ENCODE results near the gene KAZN.

Gene KAZN

DNA sequence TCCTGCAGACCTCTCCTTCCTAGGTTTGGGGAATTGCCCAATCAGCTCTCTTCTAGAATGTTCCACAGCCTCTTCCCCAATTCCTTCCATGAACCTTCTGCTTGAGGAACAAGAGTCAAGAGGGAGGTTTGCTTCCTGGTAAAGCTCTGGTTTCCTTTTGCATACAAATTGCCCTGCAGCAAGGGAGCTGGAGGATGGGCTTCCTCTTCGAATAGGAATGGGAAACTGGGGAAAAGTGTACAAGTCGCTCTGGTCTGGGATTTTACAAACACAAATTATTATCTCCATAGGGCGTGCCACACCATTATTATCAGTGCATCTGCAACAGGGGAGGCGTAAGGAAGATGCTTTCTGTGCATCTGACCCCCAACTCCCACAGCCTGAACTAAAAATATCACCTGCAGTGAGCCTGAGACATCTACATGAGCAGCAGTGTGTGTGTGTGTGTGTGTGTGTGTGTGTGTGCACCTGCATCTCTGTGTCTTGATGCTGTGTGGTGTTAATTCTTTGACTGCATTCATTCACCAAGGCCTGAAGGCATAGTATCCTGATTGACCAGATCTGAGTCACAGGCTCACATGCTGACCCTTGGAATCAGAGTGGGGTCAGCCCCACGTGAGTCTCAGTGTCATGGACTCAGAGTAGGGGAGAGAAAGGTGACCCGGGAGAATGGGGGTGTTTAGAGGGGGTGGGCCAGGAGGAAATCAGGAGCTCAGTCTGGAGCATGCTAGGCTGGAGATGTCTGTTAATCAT, 272.9 kb downstream of the KAZN start:
- Histone ChIP-seq H3K4me3 (ENCODE audit: low read depth, low read length) (no peak overlapping the region), H3K4me1 (ENCODE audit: control insufficient read depth, insufficient read depth, low read length, unreplicated experiment) (no peaks in the 10 kb centered on the region), H2AFZ (ENCODE audit: low read length, unreplicated experiment) (no peak overlapping the region), H3K27me3 (ENCODE audit: insufficient read depth, low read length) (peaks cover 12% of the 10 kb centered on the region; the same call in 1 of the 2 replicates), H3K27ac (ENCODE audit: low read depth, low read length) (no peak overlapping the region), H3K79me2 (ENCODE audit: control insufficient read depth, insufficient read depth, low read length, unreplicated experiment) (no peaks in the 10 kb centered on the region), H3K36me3 (ENCODE audit: insufficient read depth, low read length) (no peaks in the 10 kb centered on the region)

- no peaks in the 10 kb centered on the region for H3K36me3 ChIP-seq (ENCODE audit: insufficient read depth, low read length)
- H3K27me3 ChIP-seq (ENCODE audit: insufficient read depth, low read length) = peaks cover 15% of the 10 kb centered on the region
- H3K79me2 ChIP-seq (ENCODE audit: control insufficient read depth, insufficient read depth, low read length, unreplicated experiment) = no peaks in the 10 kb centered on the region
- no peak overlapping the region for H3K27ac ChIP-seq (ENCODE audit: low read depth, low read length)
- H2AFZ ChIP-seq (ENCODE audit: low read length, unreplicated experiment) = no peak overlapping the region
- H3K4me3 ChIP-seq (ENCODE audit: low read depth, low read length) = no peak overlapping the region
- no peaks in the 10 kb centered on the region for H3K4me1 ChIP-seq (ENCODE audit: control insufficient read depth, insufficient read depth, low read length, unreplicated experiment)
These were observed 274.3 kb downstream of the KAZN start for GRCh38 chr1:14872762-14873161.

- Histone ChIP-seq H3K36me3 (ENCODE audit: insufficient read depth, low read length) (no peaks in the 10 kb centered on the region), H3K79me2 (ENCODE audit: control insufficient read depth, insufficient read depth, low read length, unreplicated experiment) (no peaks in the 10 kb centered on the region), H3K4me1 (ENCODE audit: control insufficient read depth, insufficient read depth, low read length, unreplicated experiment) (no peaks in the 10 kb centered on the region), H2AFZ (ENCODE audit: low read length, unreplicated experiment) (no peak overlapping the region), H3K27me3 (ENCODE audit: insufficient read depth, low read length) (peaks cover 15% of the 10 kb centered on the region), H3K27ac (ENCODE audit: low read depth, low read length) (no peak overlapping the region), H3K4me3 (ENCODE audit: low read depth, low read length) (no peak overlapping the region)
These were observed 275.2 kb downstream of the KAZN start for GRCh38 chr1:14873677-14874076.

DNA sequence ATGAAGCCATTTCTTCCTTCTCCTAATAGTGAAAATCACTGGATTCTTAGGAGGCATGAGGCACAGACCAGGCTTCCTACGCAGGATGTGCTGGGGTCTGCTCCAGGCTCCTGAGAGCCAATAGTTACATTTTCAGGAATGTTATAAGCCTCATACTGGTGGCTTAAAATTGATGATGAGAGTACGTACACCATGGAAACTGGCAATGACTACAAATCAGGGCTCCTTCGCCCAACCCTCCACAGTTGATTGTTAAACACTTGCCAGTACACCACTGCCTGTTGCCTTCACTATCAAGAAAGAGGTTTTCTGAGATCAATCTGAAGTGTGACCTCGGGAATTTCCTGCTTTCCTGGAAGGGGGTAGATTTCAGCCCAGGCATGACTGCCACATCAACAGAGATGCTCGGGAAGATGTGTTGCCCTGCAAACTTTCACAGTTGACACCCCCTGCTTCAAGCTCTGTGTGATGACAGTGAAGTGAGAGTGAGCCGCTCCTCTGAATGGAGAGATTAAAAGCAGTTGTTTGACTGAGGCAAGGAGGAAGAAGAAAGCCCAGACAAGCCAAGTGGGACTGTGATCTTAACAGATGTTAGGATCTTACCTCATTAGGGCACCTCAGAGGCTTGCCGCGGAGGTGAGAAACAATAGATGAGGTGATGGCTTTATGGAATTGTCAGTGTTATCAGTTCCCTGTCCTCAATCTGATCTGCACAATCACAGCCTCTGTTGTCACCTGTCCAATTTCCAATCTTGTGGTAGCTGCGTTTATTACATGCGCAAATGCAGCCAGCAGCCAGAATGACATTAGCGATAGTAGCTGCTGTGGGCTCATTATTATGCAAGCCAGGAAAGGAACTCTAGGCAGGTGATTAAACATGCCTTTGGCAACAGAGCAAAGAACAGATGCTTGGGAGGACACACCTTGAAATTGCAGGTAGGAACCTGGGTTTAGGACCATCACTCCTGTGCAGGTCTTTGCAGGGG, 277.3 kb downstream of the KAZN start:
- no peaks in the 10 kb centered on the region for H3K79me2 ChIP-seq (ENCODE audit: control insufficient read depth, insufficient read depth, low read length, unreplicated experiment)
- no peaks in the 10 kb centered on the region for H3K4me1 ChIP-seq (ENCODE audit: control insufficient read depth, insufficient read depth, low read length, unreplicated experiment)
- no peak overlapping the region for H2AFZ ChIP-seq (ENCODE audit: low read length, unreplicated experiment)
- no peak overlapping the region for H3K27ac ChIP-seq (ENCODE audit: low read depth, low read length)
- no peaks in the 10 kb centered on the region for H3K36me3 ChIP-seq (ENCODE audit: insufficient read depth, low read length)
- no peak overlapping the region for H3K4me3 ChIP-seq (ENCODE audit: low read depth, low read length)
- peaks cover 15% of the 10 kb centered on the region for H3K27me3 ChIP-seq (ENCODE audit: insufficient read depth, low read length)

- Histone ChIP-seq H3K36me3 (ENCODE audit: insufficient read depth, low read length) (no peaks in the 10 kb centered on the region), H3K4me3 (ENCODE audit: low read depth, low read length) (no peak overlapping the region), H3K27me3 (ENCODE audit: insufficient read depth, low read length) (peaks cover 15% of the 10 kb centered on the region), H2AFZ (ENCODE audit: low read length, unreplicated experiment) (no peak overlapping the region), H3K4me1 (ENCODE audit: control insufficient read depth, insufficient read depth, low read length, unreplicated experiment) (no peaks in the 10 kb centered on the region), H3K79me2 (ENCODE audit: control insufficient read depth, insufficient read depth, low read length, unreplicated experiment) (no peaks in the 10 kb centered on the region), H3K27ac (ENCODE audit: low read depth, low read length) (no peak overlapping the region)
These were observed 278.3 kb downstream of the KAZN start for GRCh38 chr1:14876747-14877146.

GRCh38 chr1:14877224-14877623, 278.7 kb downstream of the KAZN start:
- no peak overlapping the region for H3K4me3 ChIP-seq (ENCODE audit: low read depth, low read length)
- H2AFZ ChIP-seq (ENCODE audit: low read length, unreplicated experiment) = no peak overlapping the region
- no peaks in the 10 kb centered on the region for H3K36me3 ChIP-seq (ENCODE audit: insufficient read depth, low read length)
- no peaks in the 10 kb centered on the region for H3K79me2 ChIP-seq (ENCODE audit: control insufficient read depth, insufficient read depth, low read length, unreplicated experiment)
- peaks cover 15% of the 10 kb centered on the region for H3K27me3 ChIP-seq (ENCODE audit: insufficient read depth, low read length)
- no peaks in the 10 kb centered on the region for H3K4me1 ChIP-seq (ENCODE audit: control insufficient read depth, insufficient read depth, low read length, unreplicated experiment)
- no peak overlapping the region for H3K27ac ChIP-seq (ENCODE audit: low read depth, low read length)

DNA sequence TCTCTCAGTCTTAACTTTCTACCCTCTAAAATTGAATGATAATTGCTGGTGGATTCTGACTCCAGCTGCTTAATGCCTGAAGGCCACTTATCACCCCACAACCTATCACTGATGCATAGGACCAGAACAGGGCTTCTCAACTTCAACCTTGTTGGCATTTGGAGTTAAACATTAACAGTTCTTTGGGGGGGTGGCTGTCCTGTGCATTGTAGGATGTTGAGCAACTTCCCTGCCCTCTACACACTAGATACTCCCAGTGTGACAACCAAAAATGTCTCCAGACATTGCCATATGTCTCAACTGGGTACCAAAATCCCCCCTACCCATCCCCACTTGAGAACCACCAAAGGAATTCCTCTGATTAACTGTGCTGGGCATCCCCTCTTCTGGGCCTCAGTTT, 279.6 kb downstream of the KAZN start:
- H3K36me3 ChIP-seq (ENCODE audit: insufficient read depth, low read length) = no peaks in the 10 kb centered on the region
- H2AFZ ChIP-seq (ENCODE audit: low read length, unreplicated experiment) = no peak overlapping the region
- no peak overlapping the region for H3K27ac ChIP-seq (ENCODE audit: low read depth, low read length)
- H3K4me3 ChIP-seq (ENCODE audit: low read depth, low read length) = no peak overlapping the region
- H3K27me3 ChIP-seq (ENCODE audit: insufficient read depth, low read length) = peaks cover 15% of the 10 kb centered on the region
- H3K4me1 ChIP-seq (ENCODE audit: control insufficient read depth, insufficient read depth, low read length, unreplicated experiment) = no peaks in the 10 kb centered on the region
- no peaks in the 10 kb centered on the region for H3K79me2 ChIP-seq (ENCODE audit: control insufficient read depth, insufficient read depth, low read length, unreplicated experiment)

DNA sequence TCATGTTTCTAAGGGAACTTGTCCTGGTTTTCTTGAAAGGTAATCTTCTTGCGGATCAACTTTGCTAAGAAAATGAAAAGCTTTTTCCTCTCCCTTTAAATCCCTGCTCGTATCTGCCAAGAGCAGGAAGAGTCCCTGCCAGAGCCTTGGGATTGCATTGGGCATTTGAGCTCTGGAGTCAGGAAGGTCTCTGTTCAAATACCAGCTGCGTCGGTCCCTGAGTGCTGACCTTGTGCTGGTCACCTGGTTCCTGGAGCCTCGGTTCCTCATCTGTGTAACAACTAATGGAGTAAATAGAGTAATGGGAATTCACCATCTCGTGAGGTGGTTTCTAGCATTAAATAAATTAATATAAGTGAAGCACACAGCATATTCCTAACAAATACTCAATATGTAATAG, 280.5 kb downstream of the KAZN start:
- Histone ChIP-seq H3K36me3 (ENCODE audit: insufficient read depth, low read length) (no peaks in the 10 kb centered on the region), H3K79me2 (ENCODE audit: control insufficient read depth, insufficient read depth, low read length, unreplicated experiment) (no peaks in the 10 kb centered on the region), H2AFZ (ENCODE audit: low read length, unreplicated experiment) (no peak overlapping the region), H3K27ac (ENCODE audit: low read depth, low read length) (no peak overlapping the region), H3K4me3 (ENCODE audit: low read depth, low read length) (no peak overlapping the region), H3K4me1 (ENCODE audit: control insufficient read depth, insufficient read depth, low read length, unreplicated experiment) (no peaks in the 10 kb centered on the region), H3K27me3 (ENCODE audit: insufficient read depth, low read length) (peaks cover 10% of the 10 kb centered on the region; the same call in 1 of the 2 replicates)

- no peak overlapping the region for H3K4me3 ChIP-seq (ENCODE audit: low read depth, low read length)
- no peaks in the 10 kb centered on the region for H3K4me1 ChIP-seq (ENCODE audit: control insufficient read depth, insufficient read depth, low read length, unreplicated experiment)
- H3K36me3 ChIP-seq (ENCODE audit: insufficient read depth, low read length) = no peaks in the 10 kb centered on the region
- H3K27ac ChIP-seq (ENCODE audit: low read depth, low read length) = no peak overlapping the region
- H2AFZ ChIP-seq (ENCODE audit: low read length, unreplicated experiment) = no peak overlapping the region
- peaks cover 7% of the 10 kb centered on the region; the same call in 1 of the 2 replicates for H3K27me3 ChIP-seq (ENCODE audit: insufficient read depth, low read length)
- H3K79me2 ChIP-seq (ENCODE audit: control insufficient read depth, insufficient read depth, low read length, unreplicated experiment) = no peaks in the 10 kb centered on the region
These were observed 282.2 kb downstream of the KAZN start for GRCh38 chr1:14880456-14881316.

Measured in ACC112 (cell line).